LNCaP clone FGC (cell line): Measurements from ENCODE around the gene KRTAP10-12.

Source experiments
- DNase-seq: peaks from one replicate; pipeline ENCODE4 v3.0.0-alpha.2; 2011; ENCODE audit warnings: low read depth
- H3K4me3 ChIP-seq: 2 replicates; pipeline ENCODE4 v1.5.1; 2011; ENCODE audit warnings: mild to moderate bottlenecking, low read depth, low read length, control low read depth
- TF ChIP-seq, protein P1 (sequence below): IDR thresholded peaks from 2 replicates; pipeline ENCODE4 v1.5.1; 2012; ENCODE audit warnings: mild to moderate bottlenecking; ENCODE audit not compliant: control insufficient read depth, insufficient read depth; ENCODE audit errors: extremely low read depth

Gene KRTAP10-12

DNA sequence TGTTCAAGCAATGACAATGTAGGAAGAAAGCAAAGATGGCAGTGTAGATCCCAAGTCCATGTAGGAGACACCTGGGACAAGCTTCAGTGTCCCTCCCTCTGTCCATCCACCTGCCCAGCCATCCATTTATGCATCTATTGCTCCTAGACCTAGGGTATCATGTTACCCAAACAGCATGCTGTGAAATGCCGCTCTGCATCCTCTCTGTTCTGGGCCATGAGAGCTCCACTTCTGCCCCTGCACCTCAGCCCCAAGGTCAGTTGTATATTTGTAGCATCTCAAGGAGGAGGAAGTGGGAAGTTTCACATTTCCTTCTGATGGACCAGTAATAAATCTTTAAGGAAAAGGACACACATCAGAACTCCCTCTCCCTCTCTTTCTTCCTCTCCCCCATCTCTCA, 42.3 kb downstream of the KRTAP10-12 start:
- TF ChIP-seq, protein P1, sequence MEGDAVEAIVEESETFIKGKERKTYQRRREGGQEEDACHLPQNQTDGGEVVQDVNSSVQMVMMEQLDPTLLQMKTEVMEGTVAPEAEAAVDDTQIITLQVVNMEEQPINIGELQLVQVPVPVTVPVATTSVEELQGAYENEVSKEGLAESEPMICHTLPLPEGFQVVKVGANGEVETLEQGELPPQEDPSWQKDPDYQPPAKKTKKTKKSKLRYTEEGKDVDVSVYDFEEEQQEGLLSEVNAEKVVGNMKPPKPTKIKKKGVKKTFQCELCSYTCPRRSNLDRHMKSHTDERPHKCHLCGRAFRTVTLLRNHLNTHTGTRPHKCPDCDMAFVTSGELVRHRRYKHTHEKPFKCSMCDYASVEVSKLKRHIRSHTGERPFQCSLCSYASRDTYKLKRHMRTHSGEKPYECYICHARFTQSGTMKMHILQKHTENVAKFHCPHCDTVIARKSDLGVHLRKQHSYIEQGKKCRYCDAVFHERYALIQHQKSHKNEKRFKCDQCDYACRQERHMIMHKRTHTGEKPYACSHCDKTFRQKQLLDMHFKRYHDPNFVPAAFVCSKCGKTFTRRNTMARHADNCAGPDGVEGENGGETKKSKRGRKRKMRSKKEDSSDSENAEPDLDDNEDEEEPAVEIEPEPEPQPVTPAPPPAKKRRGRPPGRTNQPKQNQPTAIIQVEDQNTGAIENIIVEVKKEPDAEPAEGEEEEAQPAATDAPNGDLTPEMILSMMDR, result no peak
- no peak for DNase-seq
- H3K4me3 ChIP-seq, result no peak overlapping the region

DNA sequence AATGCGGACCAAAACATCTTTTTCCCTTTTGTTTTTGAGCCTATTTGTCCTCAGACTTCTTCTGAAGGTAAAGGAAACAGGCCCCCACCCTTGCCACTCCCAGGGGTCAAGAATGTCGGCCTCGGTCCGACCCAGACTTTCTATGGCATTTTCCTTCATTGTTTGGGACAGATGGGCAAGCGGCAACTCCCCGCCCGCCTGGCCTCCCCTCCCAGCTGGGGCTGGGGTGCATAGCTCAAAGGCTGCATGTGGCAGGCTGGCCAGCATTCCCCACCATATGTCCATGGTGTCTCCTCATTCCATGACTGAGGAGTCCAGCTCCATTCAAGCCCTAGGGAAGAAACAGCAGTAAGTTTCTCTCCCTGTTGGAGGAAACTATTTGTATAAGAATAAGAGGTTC, 43.8 kb downstream of the KRTAP10-12 start:
- no peak for DNase-seq
- TF ChIP-seq, protein P1, result no peak
- H3K4me3 ChIP-seq, result no peak overlapping the region

DNA sequence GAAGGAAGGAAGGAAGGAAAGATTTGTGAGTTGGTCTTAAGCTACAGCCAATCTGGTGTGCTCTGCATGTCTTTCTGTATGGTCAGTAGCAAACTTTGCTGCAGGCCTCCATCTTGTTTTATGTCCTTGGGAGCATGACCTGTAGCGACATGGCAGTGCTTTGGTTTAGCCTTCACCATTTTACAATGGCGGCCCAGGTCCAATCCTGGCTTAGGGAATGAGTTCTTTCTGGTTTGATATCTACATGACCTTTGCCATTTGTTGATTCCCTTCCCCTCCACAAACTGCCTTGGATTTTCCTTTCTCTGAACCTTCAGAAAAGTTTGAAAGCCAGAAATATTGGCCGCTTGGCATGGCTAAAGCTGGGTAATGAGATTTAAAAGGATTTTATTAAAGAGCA, 44.9 kb downstream of the KRTAP10-12 start:
- TF ChIP-seq, protein P1, result no peak
- DNase-seq, result no peak
- no peak overlapping the region for H3K4me3 ChIP-seq

DNA sequence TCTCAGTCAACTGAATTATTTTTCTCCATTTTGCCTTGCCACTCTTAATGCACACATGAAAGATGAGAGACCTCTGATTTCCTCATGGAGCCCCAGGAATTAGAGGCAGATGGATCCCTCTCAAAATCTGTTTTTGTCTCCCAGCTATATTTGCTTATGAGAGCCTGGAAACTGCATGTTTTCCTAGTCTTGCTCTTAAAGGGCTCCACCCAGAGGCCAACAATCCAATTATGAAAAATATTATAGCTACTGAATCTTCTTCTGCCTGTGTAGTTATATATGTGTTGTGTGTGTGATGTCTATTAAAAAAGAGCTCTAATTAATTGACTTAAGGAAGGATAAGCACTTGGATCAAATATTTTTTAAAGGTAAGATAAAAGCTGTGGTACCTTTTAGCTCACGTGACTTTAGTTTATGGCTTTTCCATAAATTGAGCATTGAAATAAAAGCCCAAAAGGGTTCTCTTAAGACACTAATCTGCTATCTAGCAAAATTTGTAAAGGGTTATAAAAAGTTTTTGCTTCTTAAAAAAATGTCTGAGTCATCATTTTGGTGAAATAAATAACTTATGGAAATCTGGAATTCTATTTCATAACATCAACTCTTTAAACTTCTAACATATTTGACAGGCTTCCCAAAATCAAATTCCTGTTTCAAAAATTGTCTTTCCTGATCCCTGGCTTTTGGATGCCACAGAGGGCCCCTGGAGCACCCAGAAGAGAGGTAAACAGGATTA, 45.6 kb downstream of the KRTAP10-12 start:
- no peak overlapping the region for H3K4me3 ChIP-seq
- TF ChIP-seq, protein P1, result peak; percentile 47
- DNase-seq, result no peak
